Activated T-cell treated with anti-CD3 and anti-CD28 coated beads, Interleukin-2, amount 50 U/mL, for 4 hours (primary cell): Measurements from ENCODE around the gene ACTR1B. TPM values are rescaled to one million over a fixed set of nuclear protein-coding genes. Genes with fewer than 3 reads are reported as not detected.
A peak's percentile ranks its signal among the peaks of the same experiment; 100 is the strongest.
"Not testable (repeated sequence)": the region's sequence is repeated elsewhere in the genome, so short reads cannot be mapped to it uniquely, and the experiment has no call there.

ENCODE experiments used
- ATAC-seq, 2 donors: fragments of 200-7000 bp; cut with Tn5 transposase; one replicate each; pipeline ENCODE4 v1.10.0; 2021
- DNase-seq: peaks from one replicate; pipeline ENCODE4 v3.0.0-alpha.2; 2020
- H3K27me3 Mint-ChIP-seq: one replicate; pipeline ENCODE4 v1.8.0; 2021; ENCODE audit warnings: low read depth, mixed read lengths
- H3K36me3 Mint-ChIP-seq: one replicate; pipeline ENCODE4 v1.8.0; 2022; ENCODE audit warnings: mixed read lengths; ENCODE audit not compliant: insufficient read depth
- H3K4me1 Mint-ChIP-seq: one replicate; pipeline ENCODE4 v1.8.0; 2021; ENCODE audit warnings: low read depth, mixed read lengths
- H3K4me3 Mint-ChIP-seq: one replicate; pipeline ENCODE4 v1.8.0; 2021; ENCODE audit warnings: mild to moderate bottlenecking, moderate library complexity, mixed read lengths
- H3K9me3 Mint-ChIP-seq: one replicate; pipeline ENCODE4 v1.8.0; 2021; ENCODE audit warnings: mixed read lengths
- total RNA-seq, 3 donors: library from RNA; stranded (reverse); gene quantifications; one replicate each; pipeline ENCODE4 v1.2.1, GENCODE V29; 2021

ACTR1B gene
- total RNA-seq, 3 donors from 2014 or later = 66.3 to 70.7 (median 67.1) TPM

GRCh38 chr2:97626049-97626430 is 37.8 kb downstream of the ACTR1B start:
- ATAC-seq, H3K9me3 Mint-ChIP-seq, H3K4me3 Mint-ChIP-seq, DNase-seq, H3K4me1 Mint-ChIP-seq, H3K27me3 Mint-ChIP-seq, H3K36me3 Mint-ChIP-seq: not testable (repeated sequence)

GRCh38 chr2:97625354-97626048 is 38.3 kb downstream of the ACTR1B start:
- not testable (repeated sequence) for H3K27me3 Mint-ChIP-seq, H3K36me3 Mint-ChIP-seq, H3K4me1 Mint-ChIP-seq, DNase-seq, ATAC-seq, H3K4me3 Mint-ChIP-seq, H3K9me3 Mint-ChIP-seq

GRCh38 chr2:97622976-97623375 is 40.9 kb downstream of the ACTR1B start:
- not testable (repeated sequence) for ATAC-seq, H3K9me3 Mint-ChIP-seq, H3K4me1 Mint-ChIP-seq, H3K4me3 Mint-ChIP-seq, DNase-seq, H3K27me3 Mint-ChIP-seq, H3K36me3 Mint-ChIP-seq

DNA sequence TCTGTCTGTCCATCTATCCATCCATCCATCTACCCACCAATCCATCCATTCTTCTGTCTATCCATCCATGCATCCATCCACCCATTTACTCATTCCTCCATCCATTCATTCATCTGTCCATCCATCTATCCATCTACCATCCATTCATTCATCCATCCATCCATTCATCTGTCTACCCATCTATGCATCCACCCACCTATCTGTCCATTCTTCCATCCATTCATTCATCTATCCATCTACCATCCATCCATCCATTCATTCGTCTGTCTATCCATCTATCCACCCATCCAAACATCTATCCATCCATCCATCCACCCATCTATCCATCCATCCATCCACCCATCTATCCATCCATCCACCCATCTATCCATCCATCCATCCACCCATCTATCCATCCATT is 43.4 kb downstream of the ACTR1B start:
- not testable (repeated sequence) for H3K9me3 Mint-ChIP-seq, ATAC-seq, H3K4me1 Mint-ChIP-seq, H3K4me3 Mint-ChIP-seq, H3K27me3 Mint-ChIP-seq, DNase-seq, H3K36me3 Mint-ChIP-seq

- not testable (repeated sequence) for H3K9me3 Mint-ChIP-seq, H3K4me1 Mint-ChIP-seq, DNase-seq, H3K4me3 Mint-ChIP-seq, H3K36me3 Mint-ChIP-seq, H3K27me3 Mint-ChIP-seq
- ATAC-seq = peak; percentile 81 to 88
Measured at GRCh38 chr2:97618939-97619827, 44.7 kb downstream of the ACTR1B start.

DNA sequence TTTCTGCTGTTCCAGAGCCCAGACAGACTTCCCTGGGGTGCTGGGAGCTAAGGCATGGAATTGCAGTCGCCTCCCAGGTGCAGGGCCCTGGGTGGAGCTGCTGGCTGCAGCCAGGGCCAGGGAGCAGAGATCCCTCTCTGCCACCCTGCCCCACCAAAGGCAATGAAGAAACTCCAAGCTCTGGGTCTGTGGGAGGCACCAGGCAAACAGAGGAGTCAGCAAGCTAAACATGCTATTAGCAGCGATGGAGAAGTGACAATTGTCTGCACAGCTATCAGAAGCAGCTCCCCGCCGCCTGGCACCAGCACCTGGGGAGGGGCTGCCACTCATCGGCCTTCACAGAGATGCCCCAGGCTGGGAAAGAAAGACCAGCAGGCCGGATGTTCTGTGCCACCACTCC is 45.9 kb downstream of the ACTR1B start:
- H3K36me3 Mint-ChIP-seq = no peaks in the 10 kb centered on the region
- H3K4me1 Mint-ChIP-seq = no peaks in the 10 kb centered on the region
- H3K9me3 Mint-ChIP-seq = no peaks in the 10 kb centered on the region
- no peak overlapping the region for H3K4me3 Mint-ChIP-seq
- ATAC-seq (no peak), DNase-seq (no peak)
- no peaks in the 10 kb centered on the region for H3K27me3 Mint-ChIP-seq

DNA sequence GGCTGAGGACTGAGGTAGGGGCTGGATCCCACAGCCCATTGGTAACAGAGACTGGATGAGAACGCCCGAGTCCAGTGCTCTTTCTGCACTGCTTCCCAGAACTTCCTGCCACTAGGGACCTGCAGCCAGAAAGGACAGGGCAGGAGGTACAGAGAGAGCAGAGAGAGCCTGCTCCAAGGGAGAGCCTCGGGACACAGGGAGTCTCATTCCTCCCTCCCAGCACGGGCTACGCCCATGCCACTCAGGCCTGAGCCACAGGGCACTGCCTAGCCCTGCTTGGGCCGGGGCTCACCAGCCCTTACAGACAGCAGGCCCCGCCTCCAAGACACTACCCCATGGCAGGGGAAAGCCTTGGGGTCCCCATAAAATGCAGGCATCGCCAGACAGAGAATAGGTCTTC is 48.1 kb downstream of the ACTR1B start:
- H3K27me3 Mint-ChIP-seq, H3K9me3 Mint-ChIP-seq, ATAC-seq, DNase-seq, H3K36me3 Mint-ChIP-seq, H3K4me3 Mint-ChIP-seq, H3K4me1 Mint-ChIP-seq: not testable (repeated sequence)

DNA sequence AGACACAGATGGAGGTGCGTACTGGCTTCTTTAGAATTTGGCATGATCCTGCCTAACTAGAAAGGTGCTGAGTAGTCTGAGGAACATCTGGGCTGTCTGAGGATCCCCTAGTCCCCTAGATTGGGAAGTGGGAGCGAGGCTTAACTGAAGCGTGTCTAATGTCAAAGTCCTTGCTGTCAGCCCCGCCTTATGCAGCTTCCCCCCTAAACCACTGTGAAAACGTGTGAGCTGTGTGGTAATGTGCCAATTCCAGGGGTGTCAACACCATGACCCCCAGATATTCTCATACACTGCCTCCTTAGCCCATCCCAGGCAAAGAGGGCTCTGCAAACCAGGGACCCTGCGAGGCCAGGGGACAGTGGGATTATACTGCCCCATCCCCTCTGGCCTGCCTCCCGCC is 51.9 kb downstream of the ACTR1B start:
- H3K4me1 Mint-ChIP-seq, DNase-seq, H3K4me3 Mint-ChIP-seq, H3K36me3 Mint-ChIP-seq, ATAC-seq, H3K27me3 Mint-ChIP-seq, H3K9me3 Mint-ChIP-seq: not testable (repeated sequence)

- not testable (repeated sequence) for H3K4me3 Mint-ChIP-seq, H3K36me3 Mint-ChIP-seq, ATAC-seq, H3K9me3 Mint-ChIP-seq, H3K4me1 Mint-ChIP-seq, DNase-seq, H3K27me3 Mint-ChIP-seq
Measured at GRCh38 chr2:97608745-97609144, 55.1 kb downstream of the ACTR1B start.

Other genes with a start within 250 kb of the ACTR1B start
- 10 to 100 TPM; 12.2 to 17.3 (median 13.7) TPM for gene ANKRD36B, start 74.2 kb downstream of the ACTR1B start, total RNA-seq
- gene COX5B, start 18.0 kb downstream of the ACTR1B start, total RNA-seq = 100 to 1,000 TPM; 198 to 216 (median 215) TPM
- gene C2orf92, start 5.7 kb upstream of the ACTR1B start, total RNA-seq = 1 to 10 TPM; 3.3 to 4.4 (median 4.0) TPM
- gene ZAP70, start 49.5 kb upstream of the ACTR1B start, total RNA-seq = 100 to 1,000 TPM; 156 to 194 (median 186) TPM